ENCODE data around the gene SARS1.

The SARS1 gene

GRCh38 chr1:109256971-109257681, 43.4 kb downstream of the SARS1 start:
- no peak for DNase-seq (ENCODE audit: low spot score)
- TF ChIP-seq, protein P1, sequence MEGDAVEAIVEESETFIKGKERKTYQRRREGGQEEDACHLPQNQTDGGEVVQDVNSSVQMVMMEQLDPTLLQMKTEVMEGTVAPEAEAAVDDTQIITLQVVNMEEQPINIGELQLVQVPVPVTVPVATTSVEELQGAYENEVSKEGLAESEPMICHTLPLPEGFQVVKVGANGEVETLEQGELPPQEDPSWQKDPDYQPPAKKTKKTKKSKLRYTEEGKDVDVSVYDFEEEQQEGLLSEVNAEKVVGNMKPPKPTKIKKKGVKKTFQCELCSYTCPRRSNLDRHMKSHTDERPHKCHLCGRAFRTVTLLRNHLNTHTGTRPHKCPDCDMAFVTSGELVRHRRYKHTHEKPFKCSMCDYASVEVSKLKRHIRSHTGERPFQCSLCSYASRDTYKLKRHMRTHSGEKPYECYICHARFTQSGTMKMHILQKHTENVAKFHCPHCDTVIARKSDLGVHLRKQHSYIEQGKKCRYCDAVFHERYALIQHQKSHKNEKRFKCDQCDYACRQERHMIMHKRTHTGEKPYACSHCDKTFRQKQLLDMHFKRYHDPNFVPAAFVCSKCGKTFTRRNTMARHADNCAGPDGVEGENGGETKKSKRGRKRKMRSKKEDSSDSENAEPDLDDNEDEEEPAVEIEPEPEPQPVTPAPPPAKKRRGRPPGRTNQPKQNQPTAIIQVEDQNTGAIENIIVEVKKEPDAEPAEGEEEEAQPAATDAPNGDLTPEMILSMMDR (IDR thresholded peaks at IDR 0.05; ENCODE audit: borderline replicate concordance, control extremely low read depth, extremely low read depth, insufficient read depth, missing control alignments), result no peak
- in situ Hi-C loops (cut with MboI; ENCODE audit: low sequenced_read_pairs, unreplicated experiment), result no loop called here

DNA sequence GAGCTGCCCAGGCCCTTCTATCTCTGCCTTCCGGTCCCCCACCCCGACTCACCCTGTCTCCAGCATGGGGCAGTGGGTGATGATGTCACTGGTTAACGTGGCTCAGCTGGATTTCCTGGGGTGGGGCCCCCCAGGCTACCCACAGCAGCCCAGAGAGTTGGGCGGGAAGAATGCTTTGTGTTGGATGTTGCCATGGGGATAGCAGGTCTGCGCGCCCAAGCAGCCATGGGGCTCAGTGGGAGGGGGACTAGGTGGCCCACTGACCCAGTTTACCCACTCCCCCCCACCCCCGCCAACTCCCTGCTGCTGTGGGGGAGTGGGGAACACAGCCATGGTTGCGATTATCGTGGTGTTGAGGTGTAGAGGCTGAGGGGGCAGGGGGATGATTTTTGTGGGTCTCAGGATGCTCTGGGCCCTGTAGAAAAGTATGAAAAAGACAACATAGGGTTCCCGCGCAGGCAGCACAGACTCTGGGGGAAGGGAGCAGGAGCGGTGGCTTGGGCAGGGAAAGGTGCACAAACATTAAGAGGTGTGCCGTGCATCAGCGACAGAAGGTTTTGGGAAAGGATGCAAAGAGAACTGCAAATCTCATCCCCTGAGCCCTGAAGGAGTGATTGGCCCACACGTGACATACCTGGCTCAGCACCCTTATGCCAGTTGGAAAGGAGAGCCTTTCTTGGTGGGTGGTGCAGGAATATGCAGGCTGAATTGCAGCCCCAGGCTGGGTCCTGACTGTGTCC, 44.1 kb downstream of the SARS1 start:
- no peak for DNase-seq (ENCODE audit: low spot score)
- TF ChIP-seq, protein P1 (IDR thresholded peaks at IDR 0.05; ENCODE audit: borderline replicate concordance, control extremely low read depth, extremely low read depth, insufficient read depth, missing control alignments), result no peak
- in situ Hi-C loops (cut with MboI; ENCODE audit: low sequenced_read_pairs, unreplicated experiment), result no loop called here

GRCh38 chr1:109258481-109259466, 45.1 kb downstream of the SARS1 start:
- TF ChIP-seq, protein P1 (IDR thresholded peaks at IDR 0.05; ENCODE audit: borderline replicate concordance, control extremely low read depth, extremely low read depth, insufficient read depth, missing control alignments), result no peak
- in situ Hi-C loops (cut with MboI; ENCODE audit: low sequenced_read_pairs, unreplicated experiment), result no loop called here
- no peak for DNase-seq (ENCODE audit: low spot score)

DNA sequence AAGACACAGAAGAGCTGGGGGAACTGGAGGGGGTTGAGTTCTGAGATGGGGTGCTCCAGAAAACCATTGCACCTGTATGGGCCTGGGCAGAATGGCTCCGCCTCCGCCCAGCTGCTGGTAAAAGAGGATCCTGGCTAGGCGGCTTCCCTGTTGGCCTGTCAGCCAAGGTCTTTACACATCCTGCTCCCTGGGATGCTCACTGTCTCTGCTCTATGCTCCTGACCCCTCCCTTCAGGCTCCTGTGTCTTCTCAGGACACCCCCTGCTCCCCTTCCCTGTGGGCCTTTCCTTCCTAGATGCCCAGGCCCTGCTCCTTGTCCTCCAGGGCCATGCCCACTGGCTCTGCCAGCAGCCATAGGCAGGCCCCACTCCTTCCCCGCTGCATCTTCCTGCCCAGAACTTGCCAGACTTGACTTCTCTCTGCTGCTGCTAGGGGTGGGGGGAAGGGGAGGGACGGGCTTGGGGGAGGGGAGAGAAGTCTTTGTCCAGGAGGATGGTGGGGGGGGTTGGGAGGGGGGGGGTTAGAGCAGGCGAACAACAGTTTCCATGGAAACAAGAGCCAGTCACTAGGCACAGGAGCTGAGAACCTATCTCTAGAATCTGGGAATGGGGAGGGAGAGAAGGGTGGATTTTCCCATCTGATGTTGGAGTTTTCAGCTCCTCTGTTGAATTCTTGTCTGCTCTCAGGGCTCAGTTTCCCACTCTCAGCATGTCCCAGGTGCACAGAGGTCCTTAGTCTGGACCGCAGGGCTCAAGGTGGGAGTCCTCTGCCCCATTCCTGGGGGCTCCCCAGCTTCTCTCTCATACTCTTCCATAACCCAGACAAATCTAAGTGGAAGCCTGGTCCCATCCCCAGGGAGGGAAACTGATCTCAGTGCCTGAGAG, 46.2 kb downstream of the SARS1 start:
- no peak for DNase-seq (ENCODE audit: low spot score)
- TF ChIP-seq, protein P1 (IDR thresholded peaks at IDR 0.05; ENCODE audit: borderline replicate concordance, control extremely low read depth, extremely low read depth, insufficient read depth, missing control alignments), result no peak
- in situ Hi-C loops (cut with MboI; ENCODE audit: low sequenced_read_pairs, unreplicated experiment), result no loop called here

- in situ Hi-C loops (cut with MboI; ENCODE audit: low sequenced_read_pairs, unreplicated experiment), result no loop called here
- DNase-seq (ENCODE audit: low spot score), result no peak
- TF ChIP-seq, protein P1 (IDR thresholded peaks at IDR 0.05; ENCODE audit: borderline replicate concordance, control extremely low read depth, extremely low read depth, insufficient read depth, missing control alignments), result no peak
These were observed 47.3 kb downstream of the SARS1 start for GRCh38 chr1:109261006-109261405.

All from GM13976 (cell line).